Prostate gland (tissue), 2 donors: ENCODE results near the gene TIMP2. TPM values are rescaled to one million over a fixed set of nuclear protein-coding genes. Genes with fewer than 3 reads are reported as not detected.

ENCODE experiments used
- DNase-seq: peaks from one replicate; pipeline ENCODE4 v3.0.0-alpha.2; 2019; ENCODE audit warnings: low spot score
- H3K27ac ChIP-seq, 2 donors: fragments of 200-600 bp; sonication (generic); 2 replicates each; pipeline ENCODE4 v1.5.1; 2017 to 2019
- H3K27me3 ChIP-seq: fragments of 200-600 bp; sonication (generic); replicated peaks from 2 replicates; pipeline ENCODE4 v1.5.1; 2019; ENCODE audit not compliant: insufficient read depth
- H3K36me3 ChIP-seq, 2 donors: fragments of 200-600 bp; sonication (generic); 1 replicate in 1 of 2; 2 replicates in 1 of 2; pipeline versions ENCODE4 v1.5.1 to v1.8.1; 2017 to 2019
- H3K4me1 ChIP-seq: fragments of 200-600 bp; sonication (generic); replicated peaks from 2 replicates; pipeline ENCODE4 v1.5.1; 2019
- H3K4me3 ChIP-seq, 2 donors: fragments of 200-600 bp; sonication (generic); 2 replicates each; pipeline ENCODE4 v1.5.1; 2017 to 2019
- H3K9me3 ChIP-seq: fragments of 200-600 bp; sonication (generic); 2 replicates; pipeline ENCODE4 v1.5.1; 2017
- POLR2A ChIP-seq: fragments of 450-650 bp; IDR thresholded peaks from one replicate; pipeline ENCODE4 v1.6.1; 2016; ENCODE audit warnings: antibody characterized with exemption, mild to moderate bottlenecking
- POLR2AphosphoS5 ChIP-seq: sonication (generic); formaldehyde crosslinking; IDR thresholded peaks from one replicate; pipeline ENCODE4 v1.6.1; 2017; ENCODE audit warnings: antibody characterized with exemption
- WGBS: methylation state at CpG from one replicate; pipeline ENCODE4 v1.1.5; 2018; 5-methylcytosine and 5-hydroxymethylcytosine counted together
- intact Hi-C: fragments of 100-400 bp; cut with DNase I; formaldehyde crosslinking; loops from one replicate; pipeline ENCODE4 v1.14.2; 2022
- total RNA-seq, 2 donors: library from RNA; depleted of rRNA; stranded (reverse); fragments of >200 nt; gene quantifications; one replicate each; pipeline ENCODE4 v1.1.0, GENCODE V29; 2016
- TF ChIP-seq, protein P1 (sequence below), 4 experiments: fragments of 200-600 bp in 2 of 4; fragments of 450-650 bp in 2 of 4; sonication (generic) in 2 of 4; IDR thresholded peaks; 1 replicate in 3 of 4; 2 replicates in 1 of 4; pipeline ENCODE4 v1.5.1; 2016 to 2019; ENCODE audit warnings: antibody characterized with exemption in 4 of 4, mild to moderate bottlenecking in 2 of 4, moderate library complexity in 2 of 4

TIMP2 gene
- total RNA-seq, 2 donors from 2014 or later = 54.5 to 500 TPM

DNA sequence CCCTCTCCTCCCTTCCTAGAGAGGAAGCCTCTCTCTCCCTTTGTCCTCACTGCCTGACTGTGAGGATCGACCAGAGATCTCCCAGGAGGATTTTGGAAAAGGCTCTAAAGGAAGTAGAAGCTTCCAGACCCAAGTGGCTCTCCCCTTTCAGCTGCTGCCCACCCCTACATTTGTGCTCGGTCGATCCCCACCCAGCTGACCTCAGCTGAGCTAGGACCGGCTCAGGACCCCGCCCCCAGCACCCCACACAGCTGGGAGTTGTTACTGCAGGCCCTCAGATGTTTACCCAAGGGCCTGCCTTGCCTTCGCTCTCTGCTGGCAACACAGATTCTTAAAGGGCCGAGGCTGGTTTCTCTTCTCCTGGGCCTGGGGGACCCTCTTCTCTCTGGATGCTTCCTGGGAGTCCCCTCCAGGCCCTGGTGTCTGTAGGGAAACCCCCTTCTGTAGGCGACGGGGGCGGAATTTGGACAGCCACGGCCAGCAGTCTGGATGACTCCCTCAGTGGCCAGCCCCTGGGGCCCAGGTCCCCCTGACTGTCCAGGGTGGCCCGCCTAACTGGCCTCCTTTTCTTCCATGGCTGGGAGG lies 26.9 kb upstream of the TIMP2 start:
- H3K36me3 ChIP-seq = no peaks in the 10 kb centered on the region
- no peaks in the 10 kb centered on the region for H3K4me1 ChIP-seq
- no peak for DNase-seq
- 19% methylated on average over 12 of the region's 12 CpGs for WGBS
- H3K4me3 ChIP-seq = no peak overlapping the region
- H3K27ac ChIP-seq = peak overlapping the region; percentile 18 to 58
- no peaks in the 10 kb centered on the region for H3K9me3 ChIP-seq
- no peaks in the 10 kb centered on the region for H3K27me3 ChIP-seq
- intact Hi-C loops = no loop called here
- TF ChIP-seq POLR2A (no peak), POLR2AphosphoS5 (no peak)
- TF ChIP-seq, protein P1, sequence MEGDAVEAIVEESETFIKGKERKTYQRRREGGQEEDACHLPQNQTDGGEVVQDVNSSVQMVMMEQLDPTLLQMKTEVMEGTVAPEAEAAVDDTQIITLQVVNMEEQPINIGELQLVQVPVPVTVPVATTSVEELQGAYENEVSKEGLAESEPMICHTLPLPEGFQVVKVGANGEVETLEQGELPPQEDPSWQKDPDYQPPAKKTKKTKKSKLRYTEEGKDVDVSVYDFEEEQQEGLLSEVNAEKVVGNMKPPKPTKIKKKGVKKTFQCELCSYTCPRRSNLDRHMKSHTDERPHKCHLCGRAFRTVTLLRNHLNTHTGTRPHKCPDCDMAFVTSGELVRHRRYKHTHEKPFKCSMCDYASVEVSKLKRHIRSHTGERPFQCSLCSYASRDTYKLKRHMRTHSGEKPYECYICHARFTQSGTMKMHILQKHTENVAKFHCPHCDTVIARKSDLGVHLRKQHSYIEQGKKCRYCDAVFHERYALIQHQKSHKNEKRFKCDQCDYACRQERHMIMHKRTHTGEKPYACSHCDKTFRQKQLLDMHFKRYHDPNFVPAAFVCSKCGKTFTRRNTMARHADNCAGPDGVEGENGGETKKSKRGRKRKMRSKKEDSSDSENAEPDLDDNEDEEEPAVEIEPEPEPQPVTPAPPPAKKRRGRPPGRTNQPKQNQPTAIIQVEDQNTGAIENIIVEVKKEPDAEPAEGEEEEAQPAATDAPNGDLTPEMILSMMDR (IDR thresholded peaks at IDR 0.05) = no peak

- no peak for TF ChIP-seq POLR2AphosphoS5
- TF ChIP-seq POLR2A = no peak
- TF ChIP-seq, protein P1 (IDR thresholded peaks at IDR 0.05) = no peak
- no peak overlapping the region for H3K27ac ChIP-seq
- DNase-seq = no peak
- H3K36me3 ChIP-seq = no peaks in the 10 kb centered on the region
- no peaks in the 10 kb centered on the region for H3K4me1 ChIP-seq
- WGBS = 100% methylated on average over 2 of the region's 2 CpGs
- no peaks in the 10 kb centered on the region for H3K9me3 ChIP-seq
- intact Hi-C loops = no loop called here
- H3K4me3 ChIP-seq = no peak overlapping the region
- H3K27me3 ChIP-seq = no peaks in the 10 kb centered on the region
Observed at GRCh38 chr17:78950870-78951269, 25.7 kb upstream of the TIMP2 start.

- H3K27ac ChIP-seq = no peak overlapping the region
- no peak for DNase-seq
- H3K4me3 ChIP-seq = no peak overlapping the region
Observed at GRCh38 chr17:78947235-78948149, 22.3 kb upstream of the TIMP2 start.

DNA sequence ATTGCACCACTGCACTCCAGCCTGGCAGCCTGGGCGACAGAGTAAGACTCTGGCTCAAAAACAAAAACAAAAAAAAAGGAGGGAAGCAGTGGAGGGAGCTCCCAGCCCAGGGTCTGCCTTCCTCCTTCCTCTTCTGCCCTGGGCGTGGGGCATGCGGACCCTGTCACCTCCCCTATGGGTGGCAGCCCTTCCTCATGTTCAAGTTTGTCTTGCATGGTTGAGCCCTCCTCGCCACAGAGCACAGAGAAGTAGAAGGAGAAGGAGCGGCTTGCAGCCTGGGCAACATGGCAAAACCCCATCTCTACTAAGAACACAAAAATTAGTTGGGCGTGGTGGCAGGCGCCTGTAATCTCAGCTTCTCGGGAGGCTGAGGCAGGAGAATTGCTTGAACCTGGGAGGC lies 21.4 kb upstream of the TIMP2 start:
- 95% methylated on average over 8 of the region's 8 CpGs for WGBS
- H3K4me1 ChIP-seq = no peaks in the 10 kb centered on the region
- intact Hi-C loops = no loop called here
- TF ChIP-seq POLR2A (no peak), POLR2AphosphoS5 (no peak)
- TF ChIP-seq, protein P1 (IDR thresholded peaks at IDR 0.05) = no peak
- H3K36me3 ChIP-seq = no peaks in the 10 kb centered on the region
- no peaks in the 10 kb centered on the region for H3K27me3 ChIP-seq
- no peaks in the 10 kb centered on the region for H3K9me3 ChIP-seq
- DNase-seq = no peak
- H3K27ac ChIP-seq = no peak overlapping the region
- no peak overlapping the region for H3K4me3 ChIP-seq

More at GRCh38 chr17:78947235-78948149, 22.3 kb upstream of the TIMP2 start:
- Histone ChIP-seq H3K4me1 (no peaks in the 10 kb centered on the region), H3K27me3 (no peaks in the 10 kb centered on the region), H3K36me3 (no peaks in the 10 kb centered on the region), H3K9me3 (no peaks in the 10 kb centered on the region)
- intact Hi-C loops = no loop called here
- WGBS = 64% methylated on average over 18 of the region's 18 CpGs
- no peak for TF ChIP-seq POLR2AphosphoS5
- no peak for TF ChIP-seq POLR2A
- TF ChIP-seq, protein P1 (IDR thresholded peaks at IDR 0.05) = no peak
